ENCODE data around the gene SCEL. TPM values are rescaled to one million over a fixed set of nuclear protein-coding genes. Genes with fewer than 3 reads are reported as not detected.

SCEL gene
- total and polyA plus RNA-seq, 2 experiments from 2014 or later: 5.4 to 5.8 TPM

- DNase-seq (ENCODE audit: low spot score): no peak
- H3K27ac ChIP-seq: no peak overlapping the region
- no peak for TF ChIP-seq EZH2 (IDR thresholded peaks at IDR 0.05; ENCODE audit: borderline replicate concordance)
Observed at GRCh38 chr13:77511552-77511951, 24.0 kb upstream of the SCEL start.

GRCh38 chr13:77513719-77514335 lies 21.7 kb upstream of the SCEL start:
- Histone ChIP-seq H3K4me3 (no peak overlapping the region), H3K9me2 (replicated peaks; ENCODE audit: insufficient read depth) (no peaks in the 10 kb centered on the region), H3K36me3 (replicated peaks; ENCODE audit: insufficient read depth, low read depth) (no peaks in the 10 kb centered on the region), H3K27me3 (no peaks in the 10 kb centered on the region), H4K20me1 (ENCODE audit: insufficient read depth, poor library complexity, severe bottlenecking) (no peaks in the 10 kb centered on the region), H2AFZ (no peak overlapping the region), H3K79me2 (no peaks in the 10 kb centered on the region), H3K4me2 (no peak overlapping the region), H3K9me3 (ENCODE audit: low read depth) (no peaks in the 10 kb centered on the region), H3K4me1 (ENCODE audit: insufficient read depth) (no peaks in the 10 kb centered on the region), H3K27ac (no peak overlapping the region)
- no peak for DNase-seq (ENCODE audit: low spot score)
- no peak for TF ChIP-seq CTCF (IDR thresholded peaks at IDR 0.05; ENCODE audit: poor library complexity)
- no peak for TF ChIP-seq EZH2 (IDR thresholded peaks at IDR 0.05; ENCODE audit: borderline replicate concordance)
- no peak for TF ChIP-seq EZH2phosphoT487 (IDR thresholded peaks at IDR 0.05; ENCODE audit: low read depth, severe bottlenecking, unreplicated experiment)
- 97% methylated on average over 2 of the region's 2 CpGs for WGBS (ENCODE audit: low lambda C conversion rate, missing lambda C conversion rate)

More at GRCh38 chr13:77511552-77511951, 24.0 kb upstream of the SCEL start:
- no peaks in the 10 kb centered on the region for H3K36me3 ChIP-seq (replicated peaks; ENCODE audit: insufficient read depth, low read depth)
- no peaks in the 10 kb centered on the region for H3K9me2 ChIP-seq (replicated peaks; ENCODE audit: insufficient read depth)
- no peaks in the 10 kb centered on the region for H4K20me1 ChIP-seq (ENCODE audit: insufficient read depth, poor library complexity, severe bottlenecking)
- no peaks in the 10 kb centered on the region for H3K4me1 ChIP-seq (ENCODE audit: insufficient read depth)
- H3K4me2 ChIP-seq: no peak overlapping the region
- no peak overlapping the region for H3K4me3 ChIP-seq
- H3K27me3 ChIP-seq: no peaks in the 10 kb centered on the region
- no peak overlapping the region for H2AFZ ChIP-seq
- no peaks in the 10 kb centered on the region for H3K9me3 ChIP-seq (ENCODE audit: low read depth)
- no peaks in the 10 kb centered on the region for H3K79me2 ChIP-seq
- 89% methylated on average over 5 of the region's 5 CpGs for WGBS (ENCODE audit: low lambda C conversion rate, missing lambda C conversion rate)

GRCh38 chr13:77514336-77514726 lies 21.2 kb upstream of the SCEL start:
- Histone ChIP-seq H3K27me3 (no peaks in the 10 kb centered on the region), H3K9me3 (ENCODE audit: low read depth) (no peaks in the 10 kb centered on the region), H3K27ac (no peak overlapping the region), H3K9me2 (replicated peaks; ENCODE audit: insufficient read depth) (no peaks in the 10 kb centered on the region), H3K4me3 (no peak overlapping the region), H4K20me1 (ENCODE audit: insufficient read depth, poor library complexity, severe bottlenecking) (no peaks in the 10 kb centered on the region), H2AFZ (no peak overlapping the region), H3K4me2 (no peak overlapping the region), H3K36me3 (replicated peaks; ENCODE audit: insufficient read depth, low read depth) (no peaks in the 10 kb centered on the region), H3K79me2 (no peaks in the 10 kb centered on the region), H3K4me1 (ENCODE audit: insufficient read depth) (no peaks in the 10 kb centered on the region)
- DNase-seq (ENCODE audit: low spot score): no peak
- no peak for TF ChIP-seq EZH2phosphoT487 (IDR thresholded peaks at IDR 0.05; ENCODE audit: low read depth, severe bottlenecking, unreplicated experiment)
- 96% methylated on average over 1 of the region's 1 CpG for WGBS (ENCODE audit: low lambda C conversion rate, missing lambda C conversion rate)

- H3K4me3 ChIP-seq: no peak overlapping the region
- no peak overlapping the region for H3K27ac ChIP-seq
- H2AFZ ChIP-seq: no peak overlapping the region
- no peaks in the 10 kb centered on the region for H3K36me3 ChIP-seq (replicated peaks; ENCODE audit: insufficient read depth, low read depth)
- 56% methylated on average over 2 of the region's 2 CpGs for WGBS (ENCODE audit: low lambda C conversion rate, missing lambda C conversion rate)
- no peaks in the 10 kb centered on the region for H3K27me3 ChIP-seq
- no peak for TF ChIP-seq CTCF (IDR thresholded peaks at IDR 0.05; ENCODE audit: poor library complexity)
- TF ChIP-seq EZH2phosphoT487 (IDR thresholded peaks at IDR 0.05; ENCODE audit: low read depth, severe bottlenecking, unreplicated experiment): no peak
- no peak overlapping the region for H3K4me2 ChIP-seq
- H3K79me2 ChIP-seq: no peaks in the 10 kb centered on the region
- H4K20me1 ChIP-seq (ENCODE audit: insufficient read depth, poor library complexity, severe bottlenecking): no peaks in the 10 kb centered on the region
- no peaks in the 10 kb centered on the region for H3K9me3 ChIP-seq (ENCODE audit: low read depth)
- H3K4me1 ChIP-seq (ENCODE audit: insufficient read depth): no peaks in the 10 kb centered on the region
- DNase-seq (ENCODE audit: low spot score): no peak
- no peaks in the 10 kb centered on the region for H3K9me2 ChIP-seq (replicated peaks; ENCODE audit: insufficient read depth)
Observed at GRCh38 chr13:77515785-77516184, 19.7 kb upstream of the SCEL start.

Data from hepatocyte (in vitro differentiated cells).